ENCODE data around the gene WDR36. TPM values are rescaled to one million over a fixed set of nuclear protein-coding genes. Genes with fewer than 3 reads are reported as not detected.

Gene WDR36
- polyA plus RNA-seq, 1 donor (not counting 4 experiments of a cell fraction or from before 2014, with no cell fraction given), result 37.8 TPM

GRCh38 chr5:111111956-111112355 is 19.8 kb downstream of the WDR36 start:
- no peak overlapping the region for H3K4me2 ChIP-seq (ENCODE audit: control insufficient read depth, extremely low read depth, insufficient read depth, low read depth, low read length)
- no peak overlapping the region for H3K4me3 ChIP-seq (ENCODE audit: control insufficient read depth in 2 of 3, extremely low read depth in 1 of 3, insufficient read depth in 2 of 3, low read depth in 1 of 3, low read length in 3 of 3)
- no peak overlapping the region for H3K9ac ChIP-seq (ENCODE audit: control insufficient read depth, extremely low read depth, insufficient read depth, low read length)
- H3K9me1 ChIP-seq (ENCODE audit: control insufficient read depth, extremely low read depth, insufficient read depth, low read length), result no peaks in the 10 kb centered on the region
- H2AFZ ChIP-seq (ENCODE audit: control insufficient read depth, low read length), result no peak overlapping the region
- no peak overlapping the region for H3K27ac ChIP-seq (ENCODE audit: control insufficient read depth, insufficient read depth, low read length)
- no peak for TF ChIP-seq EZH2 (IDR thresholded peaks at IDR 0.05; ENCODE audit: low read length)
- TF ChIP-seq, protein P1, sequence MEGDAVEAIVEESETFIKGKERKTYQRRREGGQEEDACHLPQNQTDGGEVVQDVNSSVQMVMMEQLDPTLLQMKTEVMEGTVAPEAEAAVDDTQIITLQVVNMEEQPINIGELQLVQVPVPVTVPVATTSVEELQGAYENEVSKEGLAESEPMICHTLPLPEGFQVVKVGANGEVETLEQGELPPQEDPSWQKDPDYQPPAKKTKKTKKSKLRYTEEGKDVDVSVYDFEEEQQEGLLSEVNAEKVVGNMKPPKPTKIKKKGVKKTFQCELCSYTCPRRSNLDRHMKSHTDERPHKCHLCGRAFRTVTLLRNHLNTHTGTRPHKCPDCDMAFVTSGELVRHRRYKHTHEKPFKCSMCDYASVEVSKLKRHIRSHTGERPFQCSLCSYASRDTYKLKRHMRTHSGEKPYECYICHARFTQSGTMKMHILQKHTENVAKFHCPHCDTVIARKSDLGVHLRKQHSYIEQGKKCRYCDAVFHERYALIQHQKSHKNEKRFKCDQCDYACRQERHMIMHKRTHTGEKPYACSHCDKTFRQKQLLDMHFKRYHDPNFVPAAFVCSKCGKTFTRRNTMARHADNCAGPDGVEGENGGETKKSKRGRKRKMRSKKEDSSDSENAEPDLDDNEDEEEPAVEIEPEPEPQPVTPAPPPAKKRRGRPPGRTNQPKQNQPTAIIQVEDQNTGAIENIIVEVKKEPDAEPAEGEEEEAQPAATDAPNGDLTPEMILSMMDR (optimal IDR thresholded peaks at IDR 0.05 in 1 of 3, IDR thresholded peaks at IDR 0.05 in 1 of 3, conservative IDR thresholded peaks at IDR 0.05 in 1 of 3; ENCODE audit: extremely low read depth in 1 of 3, insufficient read depth in 2 of 3, low read length in 3 of 3), result no peak
- H3K9me3 ChIP-seq (ENCODE audit: control insufficient read depth, low read depth, low read length), result no peaks in the 10 kb centered on the region
- no peak for FAIRE-seq
- H3K27me3 ChIP-seq (ENCODE audit: control insufficient read depth, extremely low read depth, insufficient read depth, low read length), result no peaks in the 10 kb centered on the region
- dilution Hi-C loops (cut with MboI; ENCODE audit: extremely low pct_ligation_motif_present, low sequenced_read_pairs), result no loop called here
- H3K36me3 ChIP-seq (ENCODE audit: control insufficient read depth in 2 of 2, extremely low read depth in 1 of 2, insufficient read depth in 2 of 2, low read length in 2 of 2), result peaks cover 5 to 14% of the 10 kb centered on the region in 2 experiments
- H3K79me2 ChIP-seq (ENCODE audit: control insufficient read depth, insufficient read depth, low read length), result no peaks in the 10 kb centered on the region
- no peaks in the 10 kb centered on the region for H4K20me1 ChIP-seq (ENCODE audit: control insufficient read depth, extremely low read depth, insufficient read depth, low read length)
- DNase-seq (ENCODE audit: low read depth, low spot score), result no peak
- H3K4me1 ChIP-seq (ENCODE audit: control insufficient read depth, extremely low read depth, insufficient read depth, low read length), result no peaks in the 10 kb centered on the region

DNA sequence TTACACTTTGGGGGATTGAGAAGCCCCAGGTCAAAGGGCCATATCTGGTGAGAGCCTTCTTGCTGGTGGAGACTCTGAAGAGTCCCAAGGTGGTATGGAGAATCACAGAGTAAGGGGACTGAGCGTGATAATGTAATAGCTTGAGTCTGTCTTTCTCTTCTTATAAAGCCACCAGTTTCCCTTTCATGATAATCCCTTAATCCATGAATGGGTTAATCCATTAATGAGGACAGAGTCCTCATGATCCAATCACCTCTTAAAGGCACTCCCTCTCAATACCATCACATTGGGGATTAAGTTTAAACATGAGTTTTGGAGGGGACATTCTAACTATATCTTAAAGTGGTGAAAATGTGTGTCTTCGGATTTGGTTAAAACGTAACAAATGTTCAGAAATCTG is 21.5 kb downstream of the WDR36 start:
- Histone ChIP-seq H3K27me3 (ENCODE audit: control insufficient read depth, extremely low read depth, insufficient read depth, low read length) (no peaks in the 10 kb centered on the region), H3K9me3 (ENCODE audit: control insufficient read depth, low read depth, low read length) (no peaks in the 10 kb centered on the region), H3K27ac (ENCODE audit: control insufficient read depth, insufficient read depth, low read length) (no peak overlapping the region), H2AFZ (ENCODE audit: control insufficient read depth, low read length) (no peak overlapping the region), H3K9me1 (ENCODE audit: control insufficient read depth, extremely low read depth, insufficient read depth, low read length) (no peaks in the 10 kb centered on the region), H3K36me3 (ENCODE audit: control insufficient read depth in 2 of 2, extremely low read depth in 1 of 2, insufficient read depth in 2 of 2, low read length in 2 of 2) (peaks cover 5% of the 10 kb centered on the region in 2 experiments), H3K4me1 (ENCODE audit: control insufficient read depth, extremely low read depth, insufficient read depth, low read length) (no peaks in the 10 kb centered on the region), H3K79me2 (ENCODE audit: control insufficient read depth, insufficient read depth, low read length) (peaks cover 2% of the 10 kb centered on the region), H3K9ac (ENCODE audit: control insufficient read depth, extremely low read depth, insufficient read depth, low read length) (no peak overlapping the region), H4K20me1 (ENCODE audit: control insufficient read depth, extremely low read depth, insufficient read depth, low read length) (no peaks in the 10 kb centered on the region), H3K4me3 (ENCODE audit: control insufficient read depth in 2 of 3, extremely low read depth in 1 of 3, insufficient read depth in 2 of 3, low read depth in 1 of 3, low read length in 3 of 3) (no peak overlapping the region), H3K4me2 (ENCODE audit: control insufficient read depth, extremely low read depth, insufficient read depth, low read depth, low read length) (no peak overlapping the region)
- dilution Hi-C loops (cut with MboI; ENCODE audit: extremely low pct_ligation_motif_present, low sequenced_read_pairs), result no loop called here
- DNase-seq (ENCODE audit: low read depth, low spot score), result no peak
- TF ChIP-seq EZH2 (IDR thresholded peaks at IDR 0.05; ENCODE audit: low read length), result no peak
- TF ChIP-seq, protein P1 (optimal IDR thresholded peaks at IDR 0.05 in 1 of 3, IDR thresholded peaks at IDR 0.05 in 1 of 3, conservative IDR thresholded peaks at IDR 0.05 in 1 of 3; ENCODE audit: extremely low read depth in 1 of 3, insufficient read depth in 2 of 3, low read length in 3 of 3), result no peak
- no peak for FAIRE-seq

Measured in keratinocyte (primary cell).